Measurements from ENCODE around the gene COL18A1.
"Not testable (repeated sequence)": the region's sequence is repeated elsewhere in the genome, so short reads cannot be mapped to it uniquely, and the experiment has no call there.

COL18A1 gene

DNA sequence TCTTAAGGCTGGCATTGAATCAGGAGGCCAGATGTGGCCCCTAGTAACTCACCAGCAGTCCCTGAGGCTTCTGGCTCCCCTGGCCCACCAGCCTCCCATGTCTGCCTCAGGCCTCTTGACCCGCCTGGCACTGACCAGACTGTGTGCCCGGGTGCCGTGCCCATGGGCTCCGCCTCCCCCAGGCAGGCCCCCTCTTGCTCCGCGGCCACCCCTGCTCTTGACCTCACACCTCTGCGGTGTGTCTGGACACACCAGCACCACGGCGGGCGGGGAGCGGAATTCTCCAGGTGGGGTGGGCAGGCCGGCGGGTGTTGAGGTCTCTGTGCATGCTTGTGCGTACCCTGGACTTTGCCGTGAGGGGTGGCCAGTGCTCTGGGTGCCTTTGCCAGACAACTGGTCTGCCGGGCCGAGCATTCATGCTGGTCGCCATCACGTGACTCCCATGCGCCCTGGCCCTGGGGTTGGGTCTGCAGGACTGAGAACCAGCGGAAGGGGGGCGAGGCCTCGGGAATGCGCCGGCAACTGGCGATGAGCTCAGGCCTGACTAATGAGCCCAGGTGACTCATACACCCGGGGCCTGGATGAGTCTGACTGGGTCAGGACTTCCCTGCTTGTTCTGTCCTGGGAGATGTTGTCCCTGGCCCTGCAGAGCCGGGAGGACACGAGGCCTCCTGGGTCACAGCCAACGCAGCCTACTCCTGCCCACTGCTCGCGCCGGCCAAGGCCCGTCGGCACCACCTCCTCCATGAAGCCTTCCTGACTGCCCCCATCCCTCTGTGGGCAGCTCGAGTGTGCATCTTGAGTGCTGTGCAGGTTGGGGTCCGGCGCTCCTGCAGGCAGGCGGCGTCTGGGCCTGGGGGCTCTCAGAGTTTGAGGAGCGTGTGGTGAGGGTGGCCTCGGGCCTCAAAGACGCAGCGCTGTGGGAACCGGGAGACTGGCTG is 22.6 kb downstream of the COL18A1 start:
- DNase-seq (ENCODE audit: low spot score): no peak

GRCh38 chr21:45428534-45428933 is 23.6 kb downstream of the COL18A1 start:
- no peak for DNase-seq (ENCODE audit: low spot score)

DNA sequence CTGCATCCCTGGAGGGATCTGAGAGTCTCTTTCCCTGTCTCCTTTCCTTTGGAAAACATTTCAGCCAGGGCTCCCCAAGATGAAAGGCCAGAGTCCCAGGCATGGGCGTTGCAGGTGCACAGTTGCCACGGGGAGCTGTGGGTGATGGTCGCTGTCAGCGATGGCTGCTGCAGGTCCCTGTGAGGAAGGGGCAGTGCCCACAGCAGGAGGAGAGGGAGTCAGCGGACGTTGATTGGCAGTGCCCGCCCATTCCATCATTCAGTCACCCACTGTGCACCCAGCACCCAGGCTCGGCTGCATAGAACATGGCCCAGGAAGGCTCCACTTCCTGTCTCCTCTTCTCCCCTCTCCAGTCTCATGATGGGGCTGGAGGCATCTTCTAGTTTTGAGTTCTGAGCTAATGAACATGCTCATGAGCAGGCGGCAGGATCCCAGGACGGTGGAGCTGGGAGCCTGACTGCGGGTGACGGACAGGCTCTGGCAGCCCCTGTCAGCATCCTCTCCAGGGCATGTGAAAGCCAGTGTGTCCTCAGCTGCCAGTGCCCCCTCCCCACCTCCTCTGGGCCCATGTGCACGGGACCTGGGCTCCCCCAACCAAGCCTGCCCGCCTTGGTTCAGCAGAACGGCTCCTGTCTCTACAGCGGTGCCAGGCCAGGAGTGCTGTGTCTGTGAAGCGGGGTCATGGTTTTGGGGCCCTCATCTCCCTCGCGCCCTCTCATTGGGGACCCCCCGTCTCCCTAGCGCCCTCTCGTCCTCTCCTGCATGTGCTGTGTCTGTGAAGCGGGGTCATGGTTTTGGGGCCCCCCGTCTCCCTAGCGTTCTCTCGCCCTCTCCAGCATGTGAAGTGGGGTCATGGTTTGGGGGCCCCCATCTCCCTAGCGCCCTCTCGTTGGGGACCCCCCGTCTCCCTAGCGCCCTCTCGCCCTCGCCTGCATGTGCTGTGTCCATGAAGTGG is 24.5 kb downstream of the COL18A1 start:
- DNase-seq (ENCODE audit: low spot score): no peak

- DNase-seq (ENCODE audit: low spot score): no peak
These were observed 25.8 kb downstream of the COL18A1 start for GRCh38 chr21:45430521-45431501.

GRCh38 chr21:45431781-45432572 is 27.0 kb downstream of the COL18A1 start:
- DNase-seq (ENCODE audit: low spot score): no peak

GRCh38 chr21:45432575-45433255 is 27.8 kb downstream of the COL18A1 start:
- no peak for DNase-seq (ENCODE audit: low spot score)

DNA sequence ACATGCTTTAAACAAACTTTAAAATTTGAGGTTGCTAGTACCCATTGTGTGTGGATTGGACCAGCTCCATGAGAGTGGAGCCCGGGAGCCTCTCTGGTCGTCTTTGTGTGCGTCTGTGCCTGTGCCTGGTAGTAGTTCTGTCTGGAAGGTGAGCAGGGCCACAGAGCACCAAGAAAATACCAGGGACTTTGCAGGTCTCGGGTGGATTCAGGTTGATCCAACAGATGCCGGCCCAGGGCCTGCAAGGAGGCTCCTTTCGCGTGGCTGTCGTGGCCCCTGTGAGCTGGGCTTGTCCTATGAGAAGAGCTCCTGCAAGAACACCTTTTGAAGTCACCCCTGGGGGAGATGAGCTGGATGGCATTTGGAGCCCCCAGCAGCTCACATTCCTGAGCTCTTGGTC is 28.3 kb downstream of the COL18A1 start:
- no peak for DNase-seq (ENCODE audit: low spot score)

GRCh38 chr21:45433911-45434644 is 29.1 kb downstream of the COL18A1 start:
- DNase-seq (ENCODE audit: low spot score): no peak

DNA sequence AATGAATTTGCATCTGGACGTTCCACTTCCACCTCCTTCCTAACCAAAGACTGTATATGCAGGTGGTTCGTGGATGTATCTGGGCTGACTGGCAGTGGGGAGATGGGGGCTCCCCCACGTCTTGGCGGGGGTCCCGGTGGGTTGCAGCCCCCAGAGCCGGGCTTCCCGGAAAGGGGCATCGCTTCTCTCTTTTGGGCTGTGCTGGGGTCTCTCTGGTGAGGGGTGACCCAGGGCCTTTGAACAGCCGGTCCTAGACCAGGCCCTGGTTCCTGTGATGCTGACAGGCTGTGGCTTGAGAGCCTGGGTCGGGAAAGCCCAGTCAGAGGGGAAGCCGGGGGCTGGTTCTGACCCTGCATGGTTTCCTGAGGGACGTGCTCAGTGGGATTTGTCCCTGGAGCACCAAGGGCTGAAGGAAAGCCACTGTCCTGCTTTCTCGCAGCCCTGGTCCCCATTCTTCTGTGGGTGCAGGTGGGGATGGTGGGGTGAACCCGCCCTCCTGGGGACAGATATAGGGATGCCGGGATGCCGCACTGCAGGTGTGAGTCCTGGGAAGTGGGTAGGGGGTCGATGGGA is 29.8 kb downstream of the COL18A1 start:
- DNase-seq (ENCODE audit: low spot score): no peak

GRCh38 chr21:45435405-45435981 is 30.5 kb downstream of the COL18A1 start:
- no peak for DNase-seq (ENCODE audit: low spot score)

- DNase-seq (ENCODE audit: low spot score): no peak
These were observed 31.5 kb downstream of the COL18A1 start for GRCh38 chr21:45436351-45437065.

DNA sequence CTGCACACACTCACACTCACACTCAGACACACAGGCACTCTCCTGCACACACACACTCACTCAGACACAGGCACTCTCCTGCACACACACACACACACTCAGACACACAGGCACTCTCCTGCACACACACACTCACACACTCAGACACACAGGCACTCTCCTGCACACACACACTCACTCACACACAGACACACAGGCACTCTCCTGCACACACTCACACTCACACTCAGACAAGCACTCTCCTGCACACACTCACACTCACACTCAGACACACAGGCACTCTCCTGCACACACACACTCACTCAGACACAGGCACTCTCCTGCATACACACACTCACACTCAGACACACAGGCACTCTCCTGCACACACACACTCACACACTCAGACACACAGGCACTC is 32.9 kb downstream of the COL18A1 start:
- DNase-seq (ENCODE audit: low spot score): not testable (repeated sequence)

- no peak for DNase-seq (ENCODE audit: low spot score)
These were observed 33.6 kb downstream of the COL18A1 start for GRCh38 chr21:45438391-45439145.

DNA sequence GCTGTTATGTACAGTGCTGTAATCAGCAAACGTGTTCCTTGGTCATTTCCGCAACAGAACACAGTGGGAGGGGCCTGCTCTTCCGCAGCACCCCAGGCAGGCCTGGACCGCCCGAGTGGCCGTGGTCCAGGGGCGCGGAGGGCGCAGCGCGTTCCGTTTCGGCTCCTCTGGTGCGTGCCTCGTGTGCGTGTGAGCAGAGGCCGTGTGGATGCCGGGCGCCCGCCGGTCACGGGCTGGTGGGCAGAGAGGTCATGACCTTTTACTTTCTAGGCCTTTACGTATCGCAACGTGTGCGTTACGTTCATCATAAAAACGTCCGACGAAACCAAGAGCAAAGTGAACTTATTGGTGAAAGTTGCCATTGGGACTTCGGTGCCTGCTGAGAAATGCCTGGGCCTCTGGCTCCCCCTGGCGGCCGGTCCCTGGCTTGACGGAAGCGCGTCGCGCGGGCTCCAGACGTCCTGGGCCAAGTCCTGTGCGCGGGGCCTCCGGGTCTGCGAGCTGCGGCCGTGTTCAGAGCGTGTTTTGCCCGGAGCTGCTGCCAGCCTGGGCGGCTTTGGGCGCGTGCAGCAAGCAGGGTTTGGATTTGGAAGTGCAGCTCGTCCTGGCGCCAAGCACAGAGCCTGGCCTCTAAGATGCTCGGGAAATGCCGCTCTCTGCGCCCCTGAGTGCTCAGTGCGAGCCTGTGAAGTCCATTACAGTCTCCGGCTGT is 34.4 kb downstream of the COL18A1 start:
- DNase-seq (ENCODE audit: low spot score): peak; percentile 85

DNA sequence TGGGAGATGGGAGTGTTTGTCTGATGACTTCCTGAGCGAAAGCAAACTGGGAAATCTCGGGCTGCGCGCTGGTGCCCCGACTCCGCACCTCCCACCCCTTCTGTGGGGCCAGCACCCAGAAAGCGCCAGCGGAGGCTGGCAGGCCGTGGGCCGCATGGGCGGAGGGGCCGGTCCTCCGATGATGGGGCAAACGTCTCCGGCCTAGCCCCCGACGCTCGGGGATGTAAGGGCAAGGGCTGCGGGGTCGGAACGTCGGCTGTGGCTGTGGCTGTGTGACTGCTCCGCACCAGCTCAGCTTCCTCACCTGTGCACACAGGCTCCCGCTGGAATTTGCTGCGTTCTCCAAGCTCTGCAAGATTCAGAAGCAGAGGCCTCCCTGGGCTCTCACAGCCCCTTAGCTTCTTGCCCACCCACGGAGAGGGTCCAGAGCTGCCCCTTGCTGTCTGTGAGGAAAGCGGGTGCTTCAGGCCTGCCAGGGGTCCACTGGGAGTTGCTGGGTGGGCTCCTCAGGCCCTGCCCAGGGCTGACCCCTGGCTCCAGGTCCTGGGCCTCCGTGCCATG is 35.0 kb downstream of the COL18A1 start:
- DNase-seq (ENCODE audit: low spot score): no peak

- DNase-seq (ENCODE audit: low spot score): no peak
These were observed 35.9 kb downstream of the COL18A1 start for GRCh38 chr21:45440736-45441350.

Measured in hematopoietic multipotent progenitor cell treated with erythropoietin and hydrocortisone succinate and interleukin-3 and kit ligand, for 17 days (in vitro differentiated cells).